OCI-LY3 (cell line): ENCODE results near the gene NRXN3.

Experiments
- H2AFZ ChIP-seq: fragments of 200-600, 300-600 bp; shearing (Covaris generic); 2 replicates; pipeline ENCODE4 v1.6.0; 2014; ENCODE audit warnings: antibody characterized with exemption, low read depth, low read length
- H3K27ac ChIP-seq: fragments of 200-600, 300-600 bp; sonication (generic); 2 replicates; pipeline ENCODE4 v1.5.1; 2014; ENCODE audit warnings: mild to moderate bottlenecking, low read length, moderate library complexity, mixed read lengths
- H3K27me3 ChIP-seq: fragments of 200-600, 300-600 bp; sonication (generic); 2 replicates; pipeline ENCODE4 v1.6.1; 2014; ENCODE audit warnings: low read depth, low read length, mixed read lengths
- H3K36me3 ChIP-seq: fragments of 200-600, 300-600 bp; sonication (generic); replicated peaks from 2 replicates; pipeline ENCODE3; 2014; ENCODE audit warnings: low read depth, low read length, mixed read lengths
- H3K4me1 ChIP-seq: fragments of 300-600, 200-600 bp; sonication (generic); 2 replicates; pipeline ENCODE4 v1.6.1; 2014; ENCODE audit warnings: low read length, mixed read lengths
- H3K4me2 ChIP-seq: fragments of 200-600, 300-600 bp; sonication (generic); 2 replicates; pipeline ENCODE4 v1.6.1; 2014; ENCODE audit warnings: low read length, mixed read lengths
- H3K4me3 ChIP-seq: fragments of 300-600, 200-600 bp; sonication (generic); 2 replicates; pipeline ENCODE4 v1.5.1; 2014; ENCODE audit warnings: antibody characterized with exemption, mild to moderate bottlenecking, low read length, moderate library complexity
- H3K79me2 ChIP-seq: fragments of 300-600, 200-600 bp; shearing (Covaris generic); 2 replicates; pipeline ENCODE4 v1.6.1; 2014; ENCODE audit warnings: mild to moderate bottlenecking, low read length, mixed read lengths
- H3K9ac ChIP-seq: fragments of 300-600, 200-600 bp; shearing (Covaris generic); 2 replicates; pipeline ENCODE4 v1.6.0; 2014; ENCODE audit warnings: mild to moderate bottlenecking, low read length, moderate library complexity
- H3K9me3 ChIP-seq: fragments of 200-600, 300-600 bp; shearing (Covaris generic); 2 replicates; pipeline ENCODE4 v1.6.1; 2014; ENCODE audit warnings: low read length, mixed read lengths; ENCODE audit not compliant: insufficient read depth
- H4K20me1 ChIP-seq: fragments of 200-600, 300-600 bp; sonication (generic); 2 replicates; pipeline ENCODE4 v1.6.1; 2016; ENCODE audit warnings: low read length, mixed read lengths; ENCODE audit not compliant: insufficient read depth
- EZH2phosphoT487 ChIP-seq: fragments of 200-600 bp; shearing (Covaris generic); IDR thresholded peaks from 2 replicates; pipeline ENCODE4 v1.6.1; 2018; ENCODE audit warnings: antibody characterized with exemption, mixed run types, low read depth
- TF ChIP-seq, protein P1 (sequence below): fragments of 200-600, 300-600 bp; sonication (generic); IDR thresholded peaks from 2 replicates; pipeline ENCODE4 v1.5.1; 2014; ENCODE audit warnings: antibody characterized with exemption, low read length, low read depth

Gene NRXN3

DNA sequence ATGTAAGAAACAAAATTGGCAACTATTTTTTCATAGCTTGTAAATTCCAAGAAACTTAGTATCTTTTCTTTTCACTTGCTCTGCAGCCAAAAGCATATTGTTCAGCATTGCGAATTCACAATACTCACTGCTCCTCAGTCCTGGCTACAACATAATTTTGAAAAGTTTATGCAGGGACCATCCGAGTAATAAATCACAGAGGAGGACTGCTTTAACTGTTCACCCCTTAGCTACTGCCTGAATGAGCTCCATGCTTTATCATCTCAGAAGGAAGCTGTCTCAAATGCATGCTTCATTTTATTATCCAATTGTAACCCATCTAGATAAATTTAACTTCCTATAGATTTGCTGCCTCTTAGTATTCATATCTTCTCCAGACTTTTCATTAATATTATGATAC is 1213.3 kb downstream of the NRXN3 start:
- H3K27me3 ChIP-seq: no peaks in the 10 kb centered on the region

DNA sequence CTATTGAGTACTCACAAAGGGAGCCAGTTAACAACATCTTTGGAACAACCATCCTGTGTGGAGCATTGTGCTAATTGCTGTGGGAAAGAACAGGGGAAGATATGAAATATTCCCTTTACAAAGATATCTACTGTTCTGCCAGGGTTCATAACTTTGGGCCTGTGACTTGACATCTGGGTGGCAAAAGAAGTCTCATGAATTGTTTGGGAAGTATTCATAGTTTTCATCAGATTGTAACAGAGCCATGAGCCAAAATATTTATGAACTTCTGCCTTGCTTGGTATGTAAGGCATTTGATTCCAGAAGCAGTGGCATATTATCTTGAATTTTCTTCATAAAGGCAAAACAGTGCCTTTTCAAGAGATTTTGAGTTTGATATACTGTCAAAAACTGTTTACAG is 1224.9 kb downstream of the NRXN3 start:
- Histone ChIP-seq H3K9ac (no peak overlapping the region), H2AFZ (no peak overlapping the region), H3K4me1 (no peaks in the 10 kb centered on the region), H3K4me3 (no peak overlapping the region), H3K36me3 (no peaks in the 10 kb centered on the region), H3K27ac (no peak overlapping the region), H3K4me2 (no peak overlapping the region), H4K20me1 (no peaks in the 10 kb centered on the region), H3K27me3 (no peaks in the 10 kb centered on the region), H3K79me2 (no peaks in the 10 kb centered on the region), H3K9me3 (no peaks in the 10 kb centered on the region)
- TF ChIP-seq, protein P1, sequence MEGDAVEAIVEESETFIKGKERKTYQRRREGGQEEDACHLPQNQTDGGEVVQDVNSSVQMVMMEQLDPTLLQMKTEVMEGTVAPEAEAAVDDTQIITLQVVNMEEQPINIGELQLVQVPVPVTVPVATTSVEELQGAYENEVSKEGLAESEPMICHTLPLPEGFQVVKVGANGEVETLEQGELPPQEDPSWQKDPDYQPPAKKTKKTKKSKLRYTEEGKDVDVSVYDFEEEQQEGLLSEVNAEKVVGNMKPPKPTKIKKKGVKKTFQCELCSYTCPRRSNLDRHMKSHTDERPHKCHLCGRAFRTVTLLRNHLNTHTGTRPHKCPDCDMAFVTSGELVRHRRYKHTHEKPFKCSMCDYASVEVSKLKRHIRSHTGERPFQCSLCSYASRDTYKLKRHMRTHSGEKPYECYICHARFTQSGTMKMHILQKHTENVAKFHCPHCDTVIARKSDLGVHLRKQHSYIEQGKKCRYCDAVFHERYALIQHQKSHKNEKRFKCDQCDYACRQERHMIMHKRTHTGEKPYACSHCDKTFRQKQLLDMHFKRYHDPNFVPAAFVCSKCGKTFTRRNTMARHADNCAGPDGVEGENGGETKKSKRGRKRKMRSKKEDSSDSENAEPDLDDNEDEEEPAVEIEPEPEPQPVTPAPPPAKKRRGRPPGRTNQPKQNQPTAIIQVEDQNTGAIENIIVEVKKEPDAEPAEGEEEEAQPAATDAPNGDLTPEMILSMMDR: no peak
- TF ChIP-seq EZH2phosphoT487: no peak

More for the DNA sequence above, 1213.3 kb downstream of the NRXN3 start:
- TF ChIP-seq, protein P1: no peak
- no peak for TF ChIP-seq EZH2phosphoT487
- Histone ChIP-seq H3K36me3 (no peaks in the 10 kb centered on the region), H3K4me3 (no peak overlapping the region), H3K27ac (no peak overlapping the region), H3K9ac (no peak overlapping the region), H3K4me2 (no peak overlapping the region), H3K4me1 (no peaks in the 10 kb centered on the region), H3K9me3 (no peaks in the 10 kb centered on the region), H4K20me1 (no peaks in the 10 kb centered on the region), H3K79me2 (no peaks in the 10 kb centered on the region), H2AFZ (no peak overlapping the region)

DNA sequence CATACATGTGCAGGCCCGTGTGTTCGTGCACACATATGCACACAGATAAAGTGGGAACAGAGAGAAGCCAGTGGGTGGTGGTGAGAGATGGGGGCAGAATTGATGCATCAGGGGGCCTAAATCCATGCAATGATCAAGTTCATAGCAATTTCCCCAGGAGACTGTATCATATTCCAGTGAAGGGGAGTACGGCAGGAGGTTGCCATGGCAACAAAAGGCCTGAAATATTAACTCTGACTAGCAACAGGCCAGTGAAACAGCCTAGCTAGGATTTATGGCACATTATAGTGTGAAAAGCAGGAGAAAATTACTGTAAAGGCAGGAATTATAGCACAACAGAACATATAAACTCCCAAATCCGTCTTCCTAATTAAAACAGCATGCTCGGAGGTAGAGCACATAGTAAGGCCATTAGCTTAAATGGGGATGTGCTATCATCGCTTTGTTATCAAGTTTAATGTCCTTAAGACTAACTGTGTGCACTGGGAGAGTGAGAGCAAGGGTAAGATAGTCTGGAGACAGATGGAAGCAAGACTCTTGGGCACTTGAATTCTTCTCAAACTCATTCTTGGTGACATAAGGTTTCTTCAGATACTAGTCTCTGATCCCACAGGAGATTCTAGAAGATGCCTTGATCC is 1234.8 kb downstream of the NRXN3 start:
- Histone ChIP-seq H3K79me2 (no peaks in the 10 kb centered on the region), H4K20me1 (no peaks in the 10 kb centered on the region), H3K4me1 (no peaks in the 10 kb centered on the region), H3K9me3 (no peaks in the 10 kb centered on the region), H3K9ac (no peak overlapping the region), H2AFZ (no peak overlapping the region), H3K27ac (no peak overlapping the region), H3K4me3 (no peak overlapping the region), H3K4me2 (no peak overlapping the region), H3K36me3 (no peaks in the 10 kb centered on the region), H3K27me3 (no peaks in the 10 kb centered on the region)
- TF ChIP-seq, protein P1: no peak
- no peak for TF ChIP-seq EZH2phosphoT487

GRCh38 chr14:79405512-79405910 is 1235.3 kb downstream of the NRXN3 start:
- Histone ChIP-seq H4K20me1 (no peaks in the 10 kb centered on the region), H3K36me3 (no peaks in the 10 kb centered on the region), H3K4me1 (no peaks in the 10 kb centered on the region), H3K9me3 (no peaks in the 10 kb centered on the region), H3K9ac (no peak overlapping the region), H2AFZ (no peak overlapping the region), H3K4me2 (no peak overlapping the region), H3K27me3 (no peaks in the 10 kb centered on the region), H3K27ac (no peak overlapping the region), H3K79me2 (no peaks in the 10 kb centered on the region), H3K4me3 (no peak overlapping the region)
- TF ChIP-seq, protein P1: no peak
- no peak for TF ChIP-seq EZH2phosphoT487
